IMR-90 (cell line): ENCODE results near the gene AKT3.

Experiments used
- BHLHE40 ChIP-seq: fragments of 150-350 bp; IDR thresholded peaks from 2 replicates; pipeline ENCODE4 v1.6.1; 2016; ENCODE audit warnings: mild to moderate bottlenecking, low read depth, low read length
- CEBPB ChIP-seq: IDR thresholded peaks from 2 replicates; pipeline ENCODE4 v1.6.1; 2012; ENCODE audit warnings: low read depth, low read length, improper control_type of control experiment
- CTCF ChIP-seq: conservative IDR thresholded peaks from 2 replicates; pipeline ENCODE4 v1.5.1; 2012; ENCODE audit warnings: mild to moderate bottlenecking, low read depth, low read length, improper control_type of control experiment
- ELK1 ChIP-seq: fragments of 150-350 bp; IDR thresholded peaks from 2 replicates; pipeline ENCODE4 v1.6.1; 2016; ENCODE audit warnings: low read depth, mild to moderate bottlenecking, low read length, moderate library complexity, borderline replicate concordance
- MAFK ChIP-seq: IDR thresholded peaks from 2 replicates; pipeline ENCODE4 v1.6.1; 2012; ENCODE audit warnings: low read depth, low read length, improper control_type of control experiment
- MAZ ChIP-seq: IDR thresholded peaks from 2 replicates; pipeline ENCODE4 v1.6.1; 2012; ENCODE audit warnings: low read depth, mild to moderate bottlenecking, low read length, improper control_type of control experiment, moderate library complexity, borderline replicate concordance
- NFE2L2 ChIP-seq: fragments of 150-350 bp; IDR thresholded peaks from 2 replicates; pipeline ENCODE4 v1.6.1; 2016; ENCODE audit warnings: low read depth, mild to moderate bottlenecking, low read length
- POLR2A ChIP-seq: IDR thresholded peaks from 2 replicates; pipeline ENCODE4 v1.6.1; 2012; ENCODE audit warnings: mild to moderate bottlenecking, low read depth, low read length
- RAD21 ChIP-seq: IDR thresholded peaks from 2 replicates; pipeline ENCODE4 v1.6.1; 2012; ENCODE audit warnings: low read length, improper control_type of control experiment
- RCOR1 ChIP-seq: IDR thresholded peaks from 2 replicates; pipeline ENCODE4 v1.6.1; 2012; ENCODE audit warnings: mild to moderate bottlenecking, low read length, improper control_type of control experiment; ENCODE audit not compliant: insufficient replicate concordance
- RFX5 ChIP-seq: IDR thresholded peaks from 2 replicates; pipeline ENCODE4 v1.8.0; 2012; ENCODE audit warnings: low read depth, mild to moderate bottlenecking, low read length, moderate library complexity
- SMC3 ChIP-seq: fragments of 150-350 bp; IDR thresholded peaks from 2 replicates; pipeline ENCODE4 v1.6.1; 2016; ENCODE audit warnings: low read depth, mild to moderate bottlenecking, antibody characterized with exemption, low read length, moderate library complexity
- USF2 ChIP-seq: fragments of 150-350 bp; IDR thresholded peaks from 2 replicates; pipeline ENCODE4 v1.6.1; 2017; ENCODE audit warnings: mild to moderate bottlenecking, antibody characterized with exemption, low read length, low read depth

GRCh38 chr1:243846761-243847160 is 3.3 kb downstream of the AKT3 start:
- no peak for TF ChIP-seq CTCF
- TF ChIP-seq USF2, result no peak
- no peak for TF ChIP-seq POLR2A
- no peak for TF ChIP-seq RAD21
- TF ChIP-seq NFE2L2, result no peak
- TF ChIP-seq RCOR1, result no peak
- TF ChIP-seq MAZ, result no peak
- no peak for TF ChIP-seq MAFK
- no peak for TF ChIP-seq SMC3
- no peak for TF ChIP-seq BHLHE40
- no peak for TF ChIP-seq ELK1
- no peak for TF ChIP-seq CEBPB
- TF ChIP-seq RFX5, result no peak
